NCI-H1048 (cell line): ENCODE data around the gene PLPPR4.
"Not testable (repeated sequence)": the region's sequence is repeated elsewhere in the genome, so short reads cannot be mapped to it uniquely, and the experiment has no call there.

Experiments used
- DNase-seq: peaks from one replicate; lab custom pipeline; 2025; lab: John Stamatoyannopoulos, UW

Gene PLPPR4

DNA sequence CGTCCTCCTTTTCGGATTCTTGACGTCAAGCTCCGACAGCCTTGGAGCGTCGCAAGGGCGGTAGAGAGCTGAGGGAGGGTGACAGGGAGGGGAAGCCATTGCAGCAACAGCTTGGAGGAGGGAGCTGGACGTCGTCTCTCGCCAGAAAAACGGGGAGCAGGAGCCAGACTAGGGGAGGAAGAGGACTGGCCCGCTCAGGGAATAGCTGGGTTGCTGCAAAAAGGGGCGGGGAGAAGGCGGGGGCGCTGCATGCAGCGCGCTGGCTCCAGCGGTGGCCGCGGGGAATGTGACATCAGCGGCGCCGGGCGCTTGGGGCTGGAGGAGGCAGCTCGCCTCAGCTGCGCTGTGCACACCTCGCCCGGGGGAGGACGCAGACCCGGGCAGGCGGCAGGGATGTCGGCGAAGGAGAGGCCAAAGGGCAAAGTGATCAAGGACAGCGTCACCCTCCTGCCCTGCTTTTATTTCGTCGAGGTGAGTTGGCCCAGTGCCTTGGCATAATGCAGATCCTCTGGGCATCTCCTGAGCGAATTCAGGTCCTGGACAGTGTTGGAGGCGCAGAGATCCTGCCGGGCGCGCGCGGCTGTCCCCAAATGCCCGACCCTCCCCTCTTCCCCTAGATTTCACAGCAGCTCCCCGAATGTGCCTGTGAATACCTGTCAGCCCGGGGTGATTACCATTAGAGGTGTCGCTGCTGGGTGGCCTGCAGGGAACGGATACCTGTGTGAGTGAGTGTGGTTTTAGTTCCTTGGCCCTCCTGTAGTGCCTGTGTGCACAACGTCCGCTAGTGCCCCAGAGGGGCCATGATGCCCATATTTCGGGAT is at the start of gene PLPPR4:
Gene PLPPR4, plus strand, starts transcription at position 292 of the 821 bp plus-strand sequence. Its CDS starts 102 bp downstream, at position 394.
- DNase-seq, result no peak

- no peak for DNase-seq
Observed at GRCh38 chr1:99216956-99217355, 47.3 kb upstream of the PLPPR4 start.

DNA sequence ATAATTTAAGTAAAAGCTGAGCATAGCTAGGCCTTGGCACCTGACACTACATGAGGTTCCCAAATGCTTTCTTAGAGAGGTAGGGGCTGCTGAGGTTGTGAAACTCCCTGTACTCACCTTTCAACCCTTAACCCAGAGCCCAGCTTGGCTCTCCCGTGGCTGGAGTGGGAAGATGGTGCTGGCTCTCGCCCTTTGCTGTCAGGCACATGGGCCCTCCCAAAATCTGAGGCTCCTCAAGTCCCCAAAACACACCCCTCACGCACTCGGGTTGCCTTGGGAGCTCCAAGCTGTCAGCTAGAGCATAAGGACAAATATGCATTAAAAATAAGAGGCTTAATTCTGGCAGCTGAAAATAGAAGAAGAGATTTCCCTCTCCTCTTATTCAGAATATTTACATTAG is 46.7 kb upstream of the PLPPR4 start:
- DNase-seq, result no peak

- no peak for DNase-seq
Observed at GRCh38 chr1:99218572-99218971, 45.7 kb upstream of the PLPPR4 start.

- DNase-seq, result no peak
Observed at GRCh38 chr1:99218999-99219398, 45.3 kb upstream of the PLPPR4 start.

GRCh38 chr1:99227056-99227897 is 37.0 kb upstream of the PLPPR4 start:
- no peak for DNase-seq

GRCh38 chr1:99228153-99228552 is 36.1 kb upstream of the PLPPR4 start:
- no peak for DNase-seq

- no peak for DNase-seq
Observed at GRCh38 chr1:99229122-99229521, 35.2 kb upstream of the PLPPR4 start.

DNA sequence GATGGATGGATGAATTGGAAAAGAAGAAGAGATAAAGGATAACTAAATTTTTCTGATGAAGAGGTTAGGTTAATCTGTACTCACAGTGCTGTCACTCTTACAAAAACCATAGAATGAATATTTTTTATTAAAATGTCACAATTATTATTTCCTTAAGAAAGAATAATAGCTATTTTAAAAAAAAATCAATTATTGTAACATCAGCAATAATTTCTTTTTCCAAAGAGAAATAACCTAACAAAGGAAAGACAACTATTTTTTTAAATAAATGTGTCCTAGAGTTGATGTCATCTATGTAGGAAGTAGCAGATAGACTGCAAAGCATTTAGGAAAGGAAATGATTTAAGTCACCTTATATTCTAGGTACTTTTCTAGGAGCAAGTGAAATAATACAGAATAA is 33.6 kb upstream of the PLPPR4 start:
- no peak for DNase-seq

- no peak for DNase-seq
Observed at GRCh38 chr1:99232172-99232571, 32.1 kb upstream of the PLPPR4 start.

DNA sequence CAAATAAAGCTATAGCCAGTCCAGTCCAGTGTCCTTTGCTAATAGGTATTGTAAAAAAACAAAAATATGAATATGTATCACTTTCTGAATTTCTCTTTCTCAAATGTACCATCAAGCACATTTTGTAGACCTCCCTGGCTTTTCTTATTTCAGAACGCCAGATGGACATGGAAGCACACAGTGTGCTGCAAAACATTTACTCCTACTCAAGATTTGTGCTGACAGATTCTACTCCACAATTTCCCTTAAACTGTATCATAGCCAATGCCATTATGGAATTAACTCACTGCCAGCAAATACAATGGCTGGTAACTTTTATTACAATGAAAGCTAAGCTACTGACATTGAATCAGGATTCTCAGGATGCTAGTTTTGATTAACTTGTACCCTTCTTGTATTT is 30.8 kb upstream of the PLPPR4 start:
- DNase-seq, result no peak

DNA sequence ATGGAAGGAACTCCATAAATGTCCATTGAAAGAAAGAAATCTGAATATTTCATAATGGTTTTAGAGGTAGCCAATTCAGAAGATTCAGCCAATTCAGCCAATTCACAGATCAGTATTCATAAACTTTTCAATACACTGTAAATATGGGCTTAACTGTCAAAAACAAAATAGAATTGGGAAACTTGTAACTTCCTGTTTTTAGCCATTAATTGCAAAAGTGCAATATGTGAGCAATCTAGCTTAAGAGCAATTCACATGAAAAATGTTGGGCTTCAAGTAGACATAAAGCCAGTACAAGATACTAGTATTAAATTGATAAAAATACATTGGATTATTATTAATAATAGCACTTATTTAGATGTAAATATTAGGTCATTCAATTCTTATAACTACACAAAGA is 27.5 kb upstream of the PLPPR4 start:
- no peak for DNase-seq

DNA sequence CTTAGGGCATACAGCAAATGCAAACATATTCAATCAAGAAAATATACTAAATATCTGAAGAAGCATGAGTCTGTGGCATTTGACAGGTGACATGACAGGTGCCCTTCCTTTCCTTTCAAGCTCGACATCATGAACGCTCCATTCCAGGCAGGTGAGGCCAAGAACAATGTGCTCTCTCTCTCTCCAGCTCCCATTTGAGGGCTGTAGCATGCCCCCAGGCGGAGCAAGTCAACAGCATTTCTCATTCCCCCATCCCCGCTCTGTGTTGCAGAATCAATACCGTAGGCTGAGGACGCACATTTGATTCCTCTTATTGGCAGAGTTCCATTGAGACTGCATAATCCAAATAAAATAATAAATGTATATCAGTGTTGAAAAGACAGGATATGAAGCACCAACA is 24.6 kb upstream of the PLPPR4 start:
- no peak for DNase-seq

DNA sequence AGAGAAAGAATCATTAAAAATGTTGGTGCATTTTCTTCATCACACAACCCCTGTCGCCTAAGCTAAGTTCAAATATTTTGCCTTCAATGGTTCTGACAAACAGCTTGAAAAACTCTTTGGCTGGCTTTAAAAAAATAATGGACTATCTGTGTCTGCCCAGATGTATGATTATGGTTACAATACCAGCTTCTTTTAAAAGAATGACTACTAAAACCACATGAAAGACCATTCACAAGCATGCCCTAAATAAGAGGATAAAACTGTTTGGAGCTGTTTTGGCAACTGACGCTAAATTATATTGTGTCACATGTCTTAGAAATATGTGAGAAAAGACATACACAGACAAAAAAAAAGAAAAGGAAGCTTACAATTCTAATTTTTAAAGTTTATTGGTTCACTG is 23.7 kb upstream of the PLPPR4 start:
- no peak for DNase-seq

GRCh38 chr1:99246152-99246551 is 18.1 kb upstream of the PLPPR4 start:
- DNase-seq, result no peak

- no peak for DNase-seq
Observed at GRCh38 chr1:99247199-99247598, 17.1 kb upstream of the PLPPR4 start.

DNA sequence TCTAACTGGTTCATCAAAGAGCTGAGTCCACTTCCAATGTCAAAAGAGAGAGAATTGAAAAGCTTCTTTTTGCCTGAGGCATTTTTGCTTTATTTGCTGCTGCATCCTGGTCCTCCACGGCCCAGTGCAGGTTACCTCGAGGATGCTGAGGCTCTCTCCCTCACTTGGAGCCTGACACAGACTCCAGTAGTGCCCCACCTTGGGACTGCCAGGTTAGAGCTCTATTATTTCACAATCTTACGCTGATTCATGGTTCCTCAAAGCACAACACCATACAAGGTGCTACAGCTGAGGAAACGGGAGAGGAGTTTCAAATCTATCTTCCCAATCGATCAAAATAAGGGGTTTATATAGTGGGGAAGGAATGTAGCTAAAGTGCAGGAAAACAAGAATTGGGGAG is 13.6 kb upstream of the PLPPR4 start:
- no peak for DNase-seq

DNA sequence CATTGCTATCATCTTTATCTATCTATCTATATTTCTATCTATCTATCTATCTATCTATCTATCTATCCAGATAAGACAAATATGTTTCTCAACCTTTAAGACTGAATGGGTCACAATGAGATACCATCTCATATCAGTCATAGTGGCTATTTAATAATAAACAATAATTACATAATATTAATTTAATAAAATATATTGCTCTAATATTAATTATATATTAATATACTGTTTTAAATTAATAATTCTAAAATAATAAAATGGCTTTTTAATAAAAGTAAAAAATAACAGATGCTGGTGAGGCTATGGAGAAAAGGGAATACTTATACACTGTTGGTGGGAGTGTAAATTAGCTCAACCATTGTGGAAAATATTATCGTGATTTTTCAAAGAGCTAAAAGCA is 13.0 kb upstream of the PLPPR4 start:
- no peak for DNase-seq

DNA sequence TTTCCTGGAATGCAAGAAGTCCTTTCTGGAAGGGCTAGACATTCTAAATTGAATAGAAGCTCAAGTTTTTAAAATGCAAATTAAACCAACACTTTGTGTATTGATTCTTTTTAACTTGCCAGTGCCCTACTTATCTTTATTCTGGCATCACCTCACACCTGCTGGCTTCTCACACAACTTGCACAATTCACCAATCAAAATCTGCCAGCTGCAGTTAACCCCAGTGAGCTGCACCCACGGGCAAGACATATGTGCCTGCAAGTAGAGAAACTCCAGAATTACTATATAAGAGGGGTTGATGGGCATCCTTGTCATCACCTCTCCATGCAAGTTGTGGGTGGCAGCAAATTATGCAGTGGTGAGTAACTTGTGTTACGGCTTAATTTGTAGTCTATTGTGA is 11.7 kb upstream of the PLPPR4 start:
- no peak for DNase-seq

- DNase-seq, result not testable (repeated sequence)
Observed at GRCh38 chr1:99260402-99260801, 3.9 kb upstream of the PLPPR4 start.

DNA sequence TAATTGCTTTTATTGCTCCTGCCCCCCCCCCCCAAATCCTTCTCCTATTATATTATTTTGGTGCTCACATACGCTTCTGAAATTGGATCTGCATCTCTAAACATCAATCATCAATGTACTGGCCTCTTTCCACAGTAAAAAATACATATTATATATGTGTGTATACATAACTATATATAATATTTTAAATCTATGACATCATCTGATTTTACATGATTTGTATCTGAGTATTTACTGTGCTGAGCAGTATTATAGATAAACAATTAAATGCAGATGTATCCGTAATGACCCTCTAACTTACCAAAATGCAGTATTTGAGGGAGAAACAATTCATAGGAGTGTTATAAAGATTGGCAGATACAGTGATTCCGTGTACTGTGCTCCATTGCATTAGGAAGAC is 832 bp downstream of the PLPPR4 start:
- DNase-seq, result no peak

DNA sequence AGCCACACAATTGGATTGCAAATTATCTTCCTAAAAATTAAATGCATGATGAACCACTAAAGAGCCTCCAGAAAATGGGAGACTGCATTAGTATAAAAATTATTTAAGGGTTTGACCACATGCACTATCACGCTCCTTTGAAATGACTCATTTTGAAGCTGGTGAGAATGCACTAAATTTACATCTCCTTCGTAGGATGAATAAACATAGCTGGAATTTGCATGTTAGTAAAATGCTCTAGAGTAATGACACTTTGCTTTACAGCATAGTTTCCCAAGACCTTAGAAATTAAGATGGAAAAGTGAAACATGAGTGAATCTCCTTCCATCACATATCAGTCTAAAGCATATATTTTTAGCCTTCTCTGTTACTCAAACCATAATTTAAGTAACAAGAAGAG is 2.4 kb downstream of the PLPPR4 start:
- no peak for DNase-seq

- no peak for DNase-seq
Observed at GRCh38 chr1:99268021-99268420, 3.7 kb downstream of the PLPPR4 start.
